GOT3 (cell line): Measurements from ENCODE around the gene THAP8.
"Not testable (repeated sequence)": the region's sequence is repeated elsewhere in the genome, so short reads cannot be mapped to it uniquely, and the experiment has no call there.

ENCODE experiments used
- DNase-seq: peaks from one replicate; lab custom pipeline; 2025; ENCODE audit warnings: mixed read lengths; lab: John Stamatoyannopoulos, UW

Gene THAP8

GRCh38 chr19:36068810-36069499 lies 14.9 kb upstream of the THAP8 start:
- not testable (repeated sequence) for DNase-seq

GRCh38 chr19:36067681-36068080 lies 13.6 kb upstream of the THAP8 start:
- no peak for DNase-seq

- no peak for DNase-seq
Measured at GRCh38 chr19:36064826-36065225, 10.7 kb upstream of the THAP8 start.

GRCh38 chr19:36061367-36061766 lies 7.3 kb upstream of the THAP8 start:
- DNase-seq = no peak

- no peak for DNase-seq
Measured at GRCh38 chr19:36060430-36060829, 6.3 kb upstream of the THAP8 start.

- no peak for DNase-seq
Measured at GRCh38 chr19:36059180-36059910, 5.3 kb upstream of the THAP8 start.

GRCh38 chr19:36058481-36059179 lies 4.5 kb upstream of the THAP8 start:
- no peak for DNase-seq

- DNase-seq = peak; percentile 94
Measured at GRCh38 chr19:36054733-36055686, 925 bp upstream of the THAP8 start, which contains the start of gene WDR62. Gene WDR62, plus strand, starts transcription at chr19:36054897. Its CDS starts 75 bp downstream, at chr19:36054972.

- no peak for DNase-seq
Measured at GRCh38 chr19:36051637-36052036, 2.4 kb downstream of the THAP8 start.

GRCh38 chr19:36051236-36051635 lies 2.8 kb downstream of the THAP8 start:
- DNase-seq = no peak

GRCh38 chr19:36049080-36049698 lies 4.9 kb downstream of the THAP8 start:
- no peak for DNase-seq

- no peak for DNase-seq
Measured at GRCh38 chr19:36047835-36048234, 6.2 kb downstream of the THAP8 start.

GRCh38 chr19:36046443-36047050 lies 7.5 kb downstream of the THAP8 start:
- DNase-seq = no peak

- no peak for DNase-seq
Measured at GRCh38 chr19:36043952-36044351, 10.1 kb downstream of the THAP8 start.

- DNase-seq = no peak
Measured at GRCh38 chr19:36041831-36042230, 12.3 kb downstream of the THAP8 start.

- DNase-seq = not testable (repeated sequence)
Measured at GRCh38 chr19:36041092-36041491, 13.0 kb downstream of the THAP8 start.

- no peak for DNase-seq
Measured at GRCh38 chr19:36040495-36040894, 13.6 kb downstream of the THAP8 start.

GRCh38 chr19:36032251-36033104 lies 21.6 kb downstream of the THAP8 start, which contains the start of gene CLIP3:
Gene CLIP3, minus strand, starts transcription at chr19:36032873. Its CDS starts 516 bp downstream, at chr19:36032357.
- DNase-seq = no peak

- DNase-seq = no peak
Measured at GRCh38 chr19:36031308-36031707, 22.8 kb downstream of the THAP8 start.
